Liver (tissue), 3 donors: Measurements from ENCODE around the gene PEX12.

Experiments
- TAF1 ChIP-seq: conservative IDR thresholded peaks from 2 replicates; pipeline ENCODE4 v1.6.1; 2016; ENCODE audit warnings: antibody characterized with exemption, mild to moderate bottlenecking
- TF ChIP-seq, protein P1 (sequence below): fragments of 150-350 bp; IDR thresholded peaks from 2 replicates; pipeline ENCODE4 v1.5.1; 2017; ENCODE audit warnings: improper control_type of control experiment, low read depth, low read length; ENCODE audit not compliant: missing input control
- donor health status: healthy.
- donor health status: healthy.

DNA sequence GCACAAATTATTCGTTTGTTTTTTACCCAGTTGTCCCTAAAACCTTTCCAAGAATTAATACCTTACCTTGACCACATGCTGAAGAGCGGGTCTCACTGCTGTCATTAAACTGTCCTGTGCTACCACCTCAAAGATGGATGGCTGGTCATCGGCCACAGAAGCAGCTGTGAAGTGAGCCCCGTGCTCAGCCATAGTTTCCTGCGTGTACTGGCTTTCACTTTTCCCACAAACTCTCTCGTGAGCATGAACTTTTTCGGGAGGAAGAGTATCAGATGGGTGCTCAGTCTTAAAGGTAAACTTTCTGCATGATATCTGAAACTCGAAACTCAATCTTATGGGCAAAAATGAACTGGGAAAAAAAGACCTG is 558 bp downstream of the PEX12 start:
- TF ChIP-seq, protein P1, sequence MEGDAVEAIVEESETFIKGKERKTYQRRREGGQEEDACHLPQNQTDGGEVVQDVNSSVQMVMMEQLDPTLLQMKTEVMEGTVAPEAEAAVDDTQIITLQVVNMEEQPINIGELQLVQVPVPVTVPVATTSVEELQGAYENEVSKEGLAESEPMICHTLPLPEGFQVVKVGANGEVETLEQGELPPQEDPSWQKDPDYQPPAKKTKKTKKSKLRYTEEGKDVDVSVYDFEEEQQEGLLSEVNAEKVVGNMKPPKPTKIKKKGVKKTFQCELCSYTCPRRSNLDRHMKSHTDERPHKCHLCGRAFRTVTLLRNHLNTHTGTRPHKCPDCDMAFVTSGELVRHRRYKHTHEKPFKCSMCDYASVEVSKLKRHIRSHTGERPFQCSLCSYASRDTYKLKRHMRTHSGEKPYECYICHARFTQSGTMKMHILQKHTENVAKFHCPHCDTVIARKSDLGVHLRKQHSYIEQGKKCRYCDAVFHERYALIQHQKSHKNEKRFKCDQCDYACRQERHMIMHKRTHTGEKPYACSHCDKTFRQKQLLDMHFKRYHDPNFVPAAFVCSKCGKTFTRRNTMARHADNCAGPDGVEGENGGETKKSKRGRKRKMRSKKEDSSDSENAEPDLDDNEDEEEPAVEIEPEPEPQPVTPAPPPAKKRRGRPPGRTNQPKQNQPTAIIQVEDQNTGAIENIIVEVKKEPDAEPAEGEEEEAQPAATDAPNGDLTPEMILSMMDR = no peak
- no peak for TF ChIP-seq TAF1
